SHP77 treated with DMSO at 0.1 percent for 48 hours (cell line): ENCODE data around the gene PLCH1.
"Not testable (repeated sequence)": the region's sequence is repeated elsewhere in the genome, so short reads cannot be mapped to it uniquely, and the experiment has no call there.

Source experiments
- DNase-seq: peaks from one replicate; lab custom pipeline; 2025; lab: John Stamatoyannopoulos, UW

PLCH1 gene

DNA sequence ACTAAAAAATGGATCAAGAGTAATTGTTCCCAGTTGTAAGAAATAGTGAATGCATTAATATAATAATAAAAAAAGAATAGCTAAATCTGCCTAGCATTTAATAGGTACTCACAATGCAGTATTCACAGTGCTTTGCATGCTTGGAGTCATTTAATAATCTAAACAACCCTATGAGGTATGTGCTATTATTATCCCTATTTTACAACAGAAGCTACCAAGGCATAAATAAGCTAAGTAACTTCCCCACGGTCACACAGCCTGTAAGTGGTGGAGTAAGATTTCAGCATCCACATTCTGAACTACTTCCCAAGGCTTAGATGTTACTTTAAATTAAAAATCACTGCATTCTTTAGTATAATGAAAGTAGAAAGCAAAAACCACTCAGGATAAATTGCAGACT is 102.9 kb downstream of the PLCH1 start:
- DNase-seq, result no peak

DNA sequence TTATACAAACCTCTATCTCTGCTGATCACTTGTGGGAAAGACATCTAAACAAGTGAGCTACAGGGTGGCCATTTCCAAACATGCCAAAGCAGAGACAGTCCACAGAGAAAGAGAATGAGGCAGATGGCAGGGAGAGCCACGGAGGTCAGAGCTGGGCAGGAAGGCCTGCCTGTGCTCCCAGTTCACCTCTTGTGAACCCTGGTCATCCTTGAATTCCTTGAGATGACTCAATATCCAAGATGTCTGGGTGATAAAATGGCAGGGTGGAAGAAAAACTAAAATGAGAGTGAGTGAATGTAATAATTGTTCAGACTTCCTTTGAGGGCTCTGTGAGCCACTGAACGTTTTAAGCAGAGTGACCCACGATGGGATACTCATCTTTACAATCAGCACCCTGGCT is 104.8 kb downstream of the PLCH1 start:
- no peak for DNase-seq

DNA sequence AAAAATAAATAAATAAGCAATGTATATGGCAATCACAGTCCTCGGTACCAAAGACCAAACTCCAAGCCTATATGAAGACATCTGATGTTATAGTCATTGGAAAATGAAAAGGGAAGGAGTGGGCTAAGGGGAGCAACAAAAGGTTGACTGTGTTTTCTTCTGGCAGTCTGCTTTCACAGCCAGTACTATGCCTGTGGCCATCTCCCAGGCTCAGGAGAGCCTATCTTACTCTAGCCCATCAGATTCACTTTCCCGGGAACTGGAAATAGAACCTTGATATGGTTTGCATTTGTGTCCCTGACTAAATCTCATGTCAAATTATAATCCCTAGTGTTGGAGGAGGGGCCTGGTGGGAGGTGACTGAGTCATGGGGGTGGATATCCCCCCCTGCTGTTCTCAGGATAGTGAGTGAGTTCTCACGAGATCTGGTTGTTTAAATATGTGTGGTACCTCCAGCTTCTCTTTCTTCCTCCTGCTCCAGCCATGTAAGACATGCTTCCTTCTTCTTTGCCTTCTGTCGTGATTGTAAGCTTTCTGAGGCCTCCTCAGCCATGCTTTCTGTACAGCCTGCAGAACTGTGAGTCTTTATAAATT is 105.3 kb downstream of the PLCH1 start:
- DNase-seq, result no peak

DNA sequence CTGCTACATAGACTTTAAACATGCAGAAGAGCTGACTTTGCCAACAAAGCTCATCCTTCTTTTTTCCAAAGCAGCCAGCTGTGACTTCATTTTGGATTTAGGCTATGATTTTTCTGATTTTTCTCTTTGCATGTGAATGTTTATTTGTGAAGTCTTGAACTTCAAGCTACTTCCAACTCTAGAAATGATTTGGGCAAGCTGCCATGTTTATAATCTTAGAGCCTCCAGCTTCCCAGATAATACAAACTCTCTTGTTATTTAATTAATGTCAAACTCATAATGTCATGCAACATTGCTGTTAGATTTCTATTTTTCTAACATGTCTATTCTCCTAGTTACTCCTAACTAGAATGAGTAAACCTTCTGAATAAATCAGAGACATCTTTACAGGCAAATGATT is 106.4 kb downstream of the PLCH1 start:
- not testable (repeated sequence) for DNase-seq

DNA sequence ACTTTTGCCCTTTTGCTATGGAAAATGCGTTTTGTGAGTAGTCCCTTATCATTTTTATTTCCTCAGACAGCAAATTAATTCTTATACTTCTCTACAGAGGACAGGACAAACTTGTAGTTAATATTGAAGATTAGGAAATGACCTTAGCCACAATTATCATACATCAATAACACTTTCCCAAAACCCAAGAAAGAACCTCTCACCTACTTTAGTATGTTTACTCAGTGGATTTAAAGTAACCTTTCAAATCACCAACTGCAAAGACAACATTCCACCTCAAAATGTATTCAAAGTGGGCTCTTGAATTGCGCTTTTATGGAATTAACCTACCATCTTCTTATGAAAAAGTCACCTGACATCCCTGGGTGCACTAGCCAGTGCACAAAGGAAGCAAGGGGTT is 107.3 kb downstream of the PLCH1 start:
- DNase-seq, result no peak

DNA sequence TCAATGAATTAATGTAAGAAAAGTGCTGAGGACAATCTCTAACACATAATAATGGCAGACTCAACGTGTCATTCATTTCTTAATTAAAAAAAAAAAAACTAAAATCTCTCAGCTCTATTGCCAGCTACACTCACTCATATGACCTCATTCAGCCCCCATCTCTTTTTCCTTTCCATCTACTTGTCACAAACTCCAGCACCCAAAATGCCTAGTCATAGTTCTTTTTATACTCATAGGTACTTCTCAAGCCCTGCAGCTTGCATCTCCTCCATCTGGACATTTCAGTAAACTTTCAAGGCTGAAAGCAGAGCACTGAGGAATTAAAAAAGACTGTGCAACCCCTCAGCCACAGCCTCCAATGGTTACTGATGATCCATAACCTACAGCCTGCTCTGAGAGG is 109.8 kb downstream of the PLCH1 start:
- no peak for DNase-seq

DNA sequence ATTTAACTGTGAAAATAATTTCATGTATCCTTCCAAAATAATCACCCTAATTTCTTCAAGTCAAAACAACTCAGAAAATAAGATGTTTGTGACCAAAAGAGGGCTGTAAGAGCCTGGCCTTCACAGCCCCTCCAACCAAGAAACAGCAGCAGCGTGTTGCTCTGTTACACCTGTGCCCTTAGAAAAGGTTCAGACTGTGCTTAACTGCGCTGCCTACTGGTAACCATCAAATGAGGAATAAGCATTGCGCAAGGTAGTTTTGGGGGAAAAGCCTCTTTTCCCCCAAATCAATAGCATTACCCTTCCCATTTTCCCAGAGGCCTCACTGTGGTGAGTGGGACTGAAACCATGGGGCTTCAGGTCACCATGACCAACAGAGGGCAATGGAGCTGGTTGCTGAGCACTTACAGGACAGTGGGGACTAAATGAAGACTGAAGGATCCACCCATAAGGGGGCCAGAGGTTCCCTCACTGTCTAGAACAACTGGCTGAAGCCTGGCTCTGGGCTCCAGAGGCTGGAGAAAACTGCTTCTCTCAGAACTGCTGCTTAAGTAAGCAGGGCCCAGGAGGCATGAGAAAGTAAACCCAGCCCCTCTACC is 110.7 kb downstream of the PLCH1 start:
- no peak for DNase-seq

DNA sequence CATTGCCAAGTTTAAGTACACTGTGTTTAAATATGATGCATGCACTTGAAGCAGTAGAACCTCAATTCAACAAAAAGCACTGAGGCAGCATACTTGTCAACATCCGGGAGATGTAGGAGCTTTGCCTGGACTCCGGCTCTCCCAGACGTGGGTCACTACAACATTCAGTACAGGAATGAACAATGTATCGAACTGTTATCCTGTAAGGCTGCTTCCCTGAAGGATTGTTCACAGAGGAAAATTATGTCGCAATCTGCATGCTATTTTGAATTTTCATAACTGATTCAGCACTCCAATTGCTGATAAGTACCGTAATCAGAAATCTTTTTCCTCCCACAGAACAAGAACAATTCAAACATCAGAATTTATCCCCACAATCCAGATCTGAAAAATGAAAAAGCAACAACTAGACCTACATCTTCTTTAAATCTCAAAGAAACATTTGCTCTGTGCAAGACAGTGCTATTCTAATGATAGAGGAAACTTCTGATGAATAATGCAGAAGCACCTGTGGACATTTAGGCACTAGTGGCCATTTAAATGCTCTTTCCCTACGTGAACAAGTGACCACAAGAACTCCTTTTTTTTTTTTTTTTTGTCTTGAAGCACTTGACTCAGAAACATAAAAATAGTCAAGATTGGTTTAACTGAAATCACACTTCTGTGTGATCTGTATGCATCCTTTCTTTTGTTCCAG is 113.4 kb downstream of the PLCH1 start:
- no peak for DNase-seq

DNA sequence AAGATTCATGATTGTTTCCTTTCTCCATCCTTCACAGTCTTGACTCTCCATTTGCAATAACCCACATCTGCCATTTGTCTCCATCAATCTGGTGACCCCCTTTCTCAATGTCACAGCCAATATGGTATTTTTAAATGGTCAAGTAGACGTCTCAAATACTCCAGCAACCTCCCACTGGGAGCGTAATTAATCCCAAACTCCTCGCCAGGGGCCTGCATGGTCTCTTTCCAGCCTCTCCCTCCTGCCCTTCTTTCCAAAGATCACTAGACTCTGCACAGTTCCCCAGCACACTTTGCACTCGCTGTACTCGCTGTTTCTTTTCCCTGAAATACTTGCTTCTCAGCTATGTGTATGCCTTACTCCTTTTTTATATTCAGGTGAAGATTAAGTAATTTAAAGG is 115.3 kb downstream of the PLCH1 start:
- DNase-seq, result no peak

DNA sequence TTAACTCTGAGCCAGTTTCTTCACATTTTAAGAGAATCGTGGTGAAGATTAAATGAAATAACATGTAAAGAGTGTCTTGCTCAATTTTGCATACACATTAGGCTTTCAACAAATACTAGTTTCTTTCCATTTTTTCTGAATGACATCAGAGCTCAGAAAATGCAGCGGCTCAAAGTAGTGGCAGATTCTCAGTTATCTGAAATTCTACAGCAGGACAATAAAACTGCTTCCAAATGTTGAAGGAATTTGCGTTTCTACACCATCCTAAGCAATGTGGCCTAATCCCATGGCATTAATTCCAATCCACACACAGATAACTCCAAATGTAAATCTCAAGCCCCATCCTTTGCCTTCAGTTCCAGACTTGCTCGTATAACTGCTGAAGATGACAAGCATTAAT is 115.8 kb downstream of the PLCH1 start:
- no peak for DNase-seq

DNA sequence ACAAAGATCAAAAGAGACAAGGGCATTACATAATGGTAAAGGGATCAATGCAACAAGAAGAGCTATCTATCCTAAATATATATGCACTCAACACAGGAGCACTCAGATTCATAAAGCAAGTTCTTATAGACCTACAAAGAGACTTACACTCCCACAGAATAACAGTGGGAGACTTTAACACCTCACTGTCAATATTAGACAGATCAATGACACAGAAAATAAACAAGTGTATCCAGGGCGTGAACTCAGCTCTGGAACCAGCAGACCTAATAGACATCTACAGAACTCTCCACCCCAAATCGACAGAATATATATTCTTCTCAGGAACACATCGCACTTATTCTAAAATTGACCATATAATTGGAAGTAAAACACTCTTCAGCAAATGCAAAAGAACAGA is 122.2 kb downstream of the PLCH1 start:
- not testable (repeated sequence) for DNase-seq

DNA sequence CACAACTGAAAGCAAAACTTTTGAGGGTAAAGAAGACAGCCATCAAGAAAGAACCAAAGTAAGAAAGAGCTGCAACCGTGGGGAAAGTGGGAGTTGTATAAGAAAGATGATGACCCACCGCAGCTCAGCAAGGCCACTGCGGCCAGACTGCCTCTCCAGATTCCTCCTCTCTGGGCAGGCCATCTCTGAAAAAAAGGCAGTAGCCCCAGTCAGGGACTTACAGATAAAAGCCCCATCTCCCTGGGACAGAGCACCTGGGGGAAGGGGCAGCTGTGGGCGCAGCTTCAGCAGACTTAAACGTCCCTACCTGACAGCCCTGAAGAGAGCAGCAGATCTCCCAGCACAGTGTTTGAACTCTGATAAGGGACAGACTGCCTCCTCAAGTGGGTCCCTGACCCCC is 124.3 kb downstream of the PLCH1 start:
- DNase-seq, result not testable (repeated sequence)

DNA sequence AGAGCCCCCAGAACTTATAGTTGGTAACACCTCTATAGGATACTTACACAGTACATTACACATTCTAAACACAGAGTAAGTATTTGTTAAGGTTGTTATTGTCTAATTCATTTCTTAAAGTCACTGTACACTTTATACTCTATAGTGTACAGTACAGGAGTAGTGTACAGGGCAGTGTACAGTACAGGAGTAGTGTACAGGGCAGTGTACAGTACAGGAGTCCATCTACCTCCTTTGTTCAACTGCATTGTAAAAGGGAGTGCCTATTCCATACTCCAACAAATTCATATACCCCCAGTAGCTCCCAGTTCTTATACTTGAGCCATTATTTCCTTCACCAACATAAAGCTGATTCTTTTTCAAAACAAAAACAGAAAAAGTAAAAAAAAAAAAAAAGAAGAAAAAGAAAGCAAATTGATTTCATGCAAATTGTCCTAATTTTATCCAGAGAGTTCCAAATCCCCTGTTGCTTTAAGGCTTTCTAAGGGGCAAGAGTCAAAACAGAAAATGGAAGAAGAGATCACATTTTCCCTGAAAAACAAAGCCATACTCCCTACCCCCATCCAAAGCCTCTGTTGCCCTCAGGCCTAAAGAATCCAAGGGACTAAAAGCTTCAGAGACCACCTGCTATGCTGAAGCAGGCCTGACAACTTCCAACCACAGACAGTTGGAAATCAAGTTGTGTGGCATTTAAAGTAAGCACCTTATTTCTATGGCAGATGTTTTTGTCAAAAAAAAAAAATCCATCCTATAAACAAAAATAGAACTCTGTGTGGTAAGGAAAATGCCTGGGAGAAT is 125.6 kb downstream of the PLCH1 start:
- no peak for DNase-seq

DNA sequence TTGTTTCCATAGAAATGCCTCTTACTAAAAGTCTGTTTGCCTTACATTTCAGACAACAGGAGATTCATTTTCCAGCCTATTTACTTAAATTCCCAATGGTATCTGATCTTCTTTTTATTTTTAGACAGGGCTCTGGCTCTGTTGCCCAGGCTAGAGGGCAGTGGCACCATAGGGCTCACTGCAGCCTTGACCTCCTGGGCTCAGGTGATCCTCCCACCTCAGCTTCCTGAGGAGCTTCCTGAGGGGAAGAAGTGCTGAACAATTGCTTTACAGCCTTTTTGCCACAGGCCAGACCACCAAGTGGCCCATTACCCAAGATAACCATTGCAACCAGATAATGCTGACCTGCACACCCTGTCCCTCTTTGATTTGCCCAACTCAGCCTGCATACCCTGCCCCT is 126.3 kb downstream of the PLCH1 start:
- no peak for DNase-seq

DNA sequence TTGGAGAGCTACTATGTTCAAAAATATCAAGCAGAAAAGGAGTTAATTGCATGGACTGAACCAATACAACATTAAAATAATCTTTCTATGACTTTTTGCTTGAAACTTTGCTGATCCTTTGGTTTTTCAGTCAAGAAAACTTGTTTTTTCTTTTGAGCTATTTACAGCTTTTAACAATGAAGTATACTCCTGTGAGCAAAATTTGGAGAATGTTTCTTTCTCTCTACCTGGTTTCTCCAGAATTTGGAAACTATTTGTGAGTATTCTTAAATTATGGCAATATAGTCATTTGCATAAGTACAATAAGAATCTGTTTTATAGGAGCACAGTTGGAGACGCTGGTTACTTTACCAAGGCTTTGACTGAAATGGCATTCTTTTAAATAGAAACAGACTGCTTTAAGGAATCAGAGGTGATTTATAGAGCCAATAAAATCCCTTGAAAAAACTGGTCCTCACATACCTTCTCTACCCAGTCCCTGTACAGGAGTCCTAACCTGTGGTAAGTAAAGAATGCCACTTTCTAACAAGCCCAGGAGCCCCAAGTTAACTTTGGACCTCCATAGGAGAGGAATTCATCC is 127.4 kb downstream of the PLCH1 start:
- no peak for DNase-seq

DNA sequence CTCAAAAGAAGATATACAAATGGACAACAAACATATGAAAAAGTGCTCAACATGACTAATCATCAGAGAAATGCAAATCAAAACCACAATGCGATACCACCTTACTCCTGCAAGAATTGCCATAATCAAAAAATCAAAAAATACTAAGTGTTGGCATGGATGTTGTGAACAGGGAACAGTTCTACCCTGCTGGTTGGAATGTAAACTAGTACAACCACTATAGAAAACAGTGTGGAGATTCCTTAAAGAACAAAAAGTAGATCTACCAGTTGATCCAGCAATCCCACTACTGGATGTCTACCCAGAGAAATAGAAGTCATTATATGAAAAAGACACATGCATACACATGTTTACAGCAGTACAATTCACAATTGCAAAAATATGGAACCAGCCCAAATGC is 129.7 kb downstream of the PLCH1 start:
- DNase-seq, result not testable (repeated sequence)

DNA sequence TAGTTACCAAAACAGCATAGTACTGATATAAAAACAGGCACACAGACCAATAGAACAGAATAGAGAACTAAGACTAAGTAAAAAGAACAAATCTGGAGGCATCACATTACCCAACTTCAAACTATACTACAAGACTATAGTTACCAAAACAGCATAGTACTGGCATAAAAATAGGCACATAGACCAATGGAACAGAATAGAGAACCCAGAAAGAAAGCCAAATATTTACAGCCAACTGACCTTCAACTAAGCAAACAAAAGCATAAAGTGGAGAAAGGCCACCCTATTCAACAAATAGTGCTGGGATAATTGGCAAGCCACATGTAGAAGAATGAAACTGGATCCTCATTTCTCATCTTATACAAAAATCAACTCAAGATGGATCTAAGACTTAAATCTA is 130.5 kb downstream of the PLCH1 start:
- DNase-seq, result not testable (repeated sequence)

DNA sequence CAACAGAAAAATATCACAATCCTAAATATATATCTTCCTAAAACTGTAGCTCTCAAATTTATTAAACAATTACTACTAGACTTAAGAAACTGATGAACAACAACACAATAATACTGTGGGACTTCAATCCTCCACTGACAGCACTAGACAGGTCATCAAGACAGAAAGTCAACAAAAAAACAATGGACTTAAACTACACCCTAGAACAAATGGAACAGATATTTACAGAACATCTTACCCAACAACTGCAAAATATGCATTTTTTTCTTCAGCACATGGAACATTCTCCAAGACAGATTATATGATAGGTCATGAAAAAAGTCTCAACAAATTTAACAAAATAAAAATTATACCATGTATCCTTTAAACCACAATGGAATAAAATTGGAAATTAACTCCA is 133.4 kb downstream of the PLCH1 start:
- no peak for DNase-seq

DNA sequence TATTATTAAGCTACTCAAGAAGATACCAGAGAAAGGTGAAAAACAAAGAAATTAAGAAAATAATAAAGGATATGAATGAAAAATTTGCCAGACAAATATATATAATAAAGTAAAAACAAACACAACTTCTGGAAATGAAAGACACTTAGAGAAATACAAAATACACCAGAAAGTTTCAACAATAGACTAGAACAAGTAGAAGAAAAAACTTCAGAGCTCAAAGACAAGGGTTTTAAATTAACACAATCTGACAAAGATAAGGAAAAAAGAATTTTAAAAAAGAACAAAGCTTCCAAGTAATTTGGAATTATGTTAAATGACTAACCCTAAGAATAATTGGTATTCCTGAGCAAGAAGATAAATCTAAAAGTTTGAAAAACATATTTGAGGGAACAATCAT is 135.3 kb downstream of the PLCH1 start:
- no peak for DNase-seq

DNA sequence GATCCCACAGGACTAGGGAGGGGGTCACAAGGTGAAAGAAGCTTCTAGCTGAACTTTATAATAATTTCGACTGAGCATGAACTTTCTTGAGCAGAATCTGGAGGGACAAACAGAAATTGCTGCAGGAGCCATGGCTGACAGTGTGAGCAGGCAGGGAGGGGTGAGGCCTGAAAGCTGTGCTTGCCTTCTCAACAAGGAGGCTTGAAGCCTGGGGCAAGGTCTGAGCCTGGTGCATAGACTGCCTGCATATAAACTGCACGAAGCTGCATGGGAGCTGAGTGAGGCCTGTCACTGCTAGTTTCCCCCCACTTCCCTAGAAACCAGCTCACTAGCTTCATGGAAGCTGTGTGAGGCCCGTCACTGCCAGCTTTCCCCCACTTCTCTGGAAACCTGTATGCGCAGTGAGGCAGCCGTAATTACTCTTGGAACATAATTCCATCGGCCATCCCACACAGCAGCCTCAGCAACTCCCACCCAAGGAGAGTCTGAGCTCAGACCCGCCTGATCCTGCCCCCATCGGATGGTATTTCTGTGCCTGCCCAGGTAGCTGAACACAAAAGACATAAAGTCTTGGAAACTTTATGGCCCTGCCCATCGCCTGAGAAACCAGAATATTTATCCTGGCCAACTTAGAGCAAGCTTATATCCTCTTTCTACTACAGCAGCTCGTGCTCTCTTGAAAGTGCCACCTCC is 136.5 kb downstream of the PLCH1 start:
- DNase-seq, result no peak

DNA sequence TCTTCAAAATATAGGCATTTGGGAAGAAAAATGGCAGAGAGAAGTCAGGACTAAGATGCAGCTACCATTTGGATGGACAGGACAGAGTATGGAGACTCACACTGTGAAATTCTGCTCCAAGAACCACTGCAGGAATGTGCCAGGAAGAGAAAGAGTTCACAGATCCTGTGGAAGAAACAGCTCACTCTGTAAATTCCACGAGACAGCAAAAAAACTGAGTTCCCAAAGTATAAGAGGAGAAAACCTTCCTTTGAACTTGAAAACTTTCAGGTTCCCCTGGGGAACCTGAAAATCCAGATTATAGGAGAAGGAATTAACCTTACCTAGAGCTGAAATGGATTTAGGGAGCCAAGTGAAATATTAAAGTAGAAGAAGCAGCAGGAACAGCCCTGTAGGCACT is 137.1 kb downstream of the PLCH1 start:
- DNase-seq, result no peak

DNA sequence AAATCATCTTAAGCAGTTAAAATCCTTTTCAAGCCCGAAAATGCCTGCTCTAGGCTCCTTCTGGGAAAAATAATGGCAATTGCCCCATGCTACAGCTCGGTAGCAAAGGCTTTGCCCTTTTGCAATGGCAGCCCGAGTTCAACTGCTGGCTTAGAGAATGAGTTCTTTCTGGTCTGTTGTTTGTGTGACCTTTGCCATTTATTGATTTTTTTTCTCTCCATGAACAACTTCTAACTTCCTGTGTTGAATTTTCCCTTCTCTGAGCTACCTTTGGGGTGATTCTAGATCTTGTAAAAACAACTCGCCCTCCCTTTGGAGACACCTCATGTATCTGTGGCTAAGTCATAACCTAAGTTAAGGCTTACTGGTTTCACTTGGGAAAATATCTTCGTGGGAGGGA is 139.3 kb downstream of the PLCH1 start:
- DNase-seq, result no peak
